HL-60 (cell line): ENCODE data around the gene SPAG9.

Source experiments
- CTCF ChIP-seq: IDR thresholded peaks from one replicate; pipeline ENCODE4 v1.5.1; 2011; ENCODE audit warnings: low read length, control low read depth, inconsistent platforms; ENCODE audit not compliant: insufficient read depth
- REST ChIP-seq: IDR thresholded peaks from 2 replicates; pipeline ENCODE4 v1.6.1; 2012; ENCODE audit warnings: low read depth; ENCODE audit not compliant: insufficient replicate concordance

GRCh38 chr17:50924300-50924699 is 196.4 kb downstream of the SPAG9 start:
- TF ChIP-seq CTCF (no peak), REST (no peak)
